ENCODE measurements around the gene RAB12.

- TF ChIP-seq CTCF (IDR thresholded peaks at IDR 0.05) (no peak), POLR2A (IDR thresholded peaks at IDR 0.05) (no peak)
Observed at GRCh38 chr18:8629602-8630001, 20.4 kb downstream of the RAB12 start.
